AG04449 (cell line): ENCODE results near the gene HNRNPK.

Experiments
- CTCF ChIA-PET: fragments of 350-600 bp; formaldehyde crosslinking; extraction: SDS; loops from one replicate; lab custom pipeline; 2021; ENCODE audit warnings: antibody characterized with exemption; lab: Yijun Ruan, JAX
- POLR2A ChIA-PET: fragments of 400-600, 350-600 bp; formaldehyde crosslinking; extraction: SDS; loops from one replicate; lab custom pipeline; 2020; ENCODE audit warnings: antibody characterized with exemption, inconsistent platforms; lab: Yijun Ruan, JAX
- DNase-seq: peaks from one replicate; pipeline ENCODE4 v3.0.0-alpha.2; 2010; ENCODE audit warnings: low read depth, low spot score
- H3K4me3 ChIP-seq: 2 replicates; pipeline ENCODE4 v1.5.1; 2011; ENCODE audit warnings: low read depth, mild to moderate bottlenecking, control low read depth, low read length
- CTCF ChIP-seq: IDR thresholded peaks from one replicate; pipeline ENCODE4 v1.5.1; 2011; ENCODE audit warnings: mild to moderate bottlenecking, moderate library complexity, low read length, control low read depth, inconsistent platforms; ENCODE audit not compliant: insufficient read depth; ENCODE audit errors: missing control alignments

HNRNPK gene

GRCh38 chr9:83991355-83991754 is 11.3 kb upstream of the HNRNPK start:
- no peak overlapping the region for H3K4me3 ChIP-seq
- DNase-seq = no peak
- TF ChIP-seq CTCF = no peak
- ChIA-PET POLR2A (no interaction called here), CTCF (no interaction called here)

- DNase-seq = no peak
- no peak overlapping the region for H3K4me3 ChIP-seq
- no peak for TF ChIP-seq CTCF
- POLR2A ChIA-PET = no interaction called here
- CTCF ChIA-PET = no interaction called here
Observed at GRCh38 chr9:83988411-83988810, 8.4 kb upstream of the HNRNPK start.

DNA sequence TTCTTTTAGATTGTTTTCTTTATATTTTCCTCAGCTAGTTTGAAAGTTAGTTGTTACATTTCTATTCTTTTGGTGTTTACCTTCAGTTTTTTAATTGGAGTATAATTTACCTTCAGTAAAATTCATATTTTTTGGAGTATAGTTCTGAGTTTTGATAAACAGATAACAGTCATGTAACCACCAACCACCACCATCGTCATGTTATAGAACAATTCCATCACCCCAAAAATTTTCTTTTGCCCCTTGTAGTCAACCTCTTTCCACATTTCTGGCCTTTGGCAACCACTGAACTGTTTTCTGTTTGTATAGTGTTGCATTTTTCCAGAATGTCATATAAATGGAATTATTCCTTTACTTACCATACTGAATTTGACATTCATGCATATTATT is 7.4 kb upstream of the HNRNPK start:
- POLR2A ChIA-PET = no interaction called here

GRCh38 chr9:83986765-83987401 is 6.9 kb upstream of the HNRNPK start:
- no peak for DNase-seq
- TF ChIP-seq CTCF = no peak
- H3K4me3 ChIP-seq = no peak overlapping the region
- CTCF ChIA-PET = interaction anchor here (1.2 kb wide), 1 partner anchor 186 kb away, joined by 3 read pairs; no protein-coding TSS in a partner anchor
- POLR2A ChIA-PET = no interaction called here

More for the DNA sequence above, 7.4 kb upstream of the HNRNPK start:
- no peak overlapping the region for H3K4me3 ChIP-seq
- DNase-seq = no peak
- CTCF ChIA-PET = no interaction called here
- TF ChIP-seq CTCF = no peak

GRCh38 chr9:83986195-83986594 is 6.2 kb upstream of the HNRNPK start:
- POLR2A ChIA-PET = no interaction called here
- CTCF ChIA-PET = interaction anchor here (1.2 kb wide), 1 partner anchor 187 kb away, joined by 3 read pairs; no protein-coding TSS in a partner anchor
- no peak for TF ChIP-seq CTCF
- no peak overlapping the region for H3K4me3 ChIP-seq
- DNase-seq = no peak

- DNase-seq = no peak
- POLR2A ChIA-PET = interaction anchor here (0.6 to 2.2 kb wide), 4 partner anchors 13 to 280 kb away, joined by 3 to 8 read pairs (median 4); no protein-coding TSS in a partner anchor
- TF ChIP-seq CTCF = no peak
- CTCF ChIA-PET = interaction anchor here (1.1 to 5.6 kb wide), 5 partner anchors 15 to 280 kb away, joined by 3 to 36 read pairs (median 4); partner anchors contain the start of gene UBQLN1
- peak overlapping the region; percentile 73 for H3K4me3 ChIP-seq
Observed at GRCh38 chr9:83981126-83981871, 1.3 kb upstream of the HNRNPK start.
